ENCODE measurements around the gene C1orf21.

C1orf21 gene

GRCh38 chr1:184424157-184424556 lies 37.3 kb downstream of the C1orf21 start:
- TF ChIP-seq TSHZ2 (CRISPR knock-in tag; IDR thresholded peaks at IDR 0.05) (no peak), ZC3H10 (CRISPR knock-in tag; IDR thresholded peaks at IDR 0.05) (no peak), ZFP3 (CRISPR knock-in tag; IDR thresholded peaks at IDR 0.05) (no peak), ZNF8 (CRISPR knock-in tag; IDR thresholded peaks at IDR 0.05) (no peak), TCF4 (CRISPR knock-in tag; IDR thresholded peaks at IDR 0.05; ENCODE audit: borderline replicate concordance) (no peak), ESRRG (CRISPR knock-in tag; IDR thresholded peaks at IDR 0.05) (no peak), PATZ1 (CRISPR knock-in tag; IDR thresholded peaks at IDR 0.05; ENCODE audit: borderline replicate concordance) (no peak), SNAI2 (CRISPR knock-in tag; IDR thresholded peaks at IDR 0.05) (no peak), ZNF70 (CRISPR knock-in tag; IDR thresholded peaks at IDR 0.05) (no peak), ISL1 (CRISPR knock-in tag; IDR thresholded peaks at IDR 0.05) (no peak), BACH2 (CRISPR knock-in tag; IDR thresholded peaks at IDR 0.05; ENCODE audit: borderline replicate concordance) (no peak), CSDC2 (CRISPR knock-in tag; IDR thresholded peaks at IDR 0.05) (no peak), GLIS3 (CRISPR knock-in tag; IDR thresholded peaks at IDR 0.05) (no peak), TOX (CRISPR knock-in tag; IDR thresholded peaks at IDR 0.05; ENCODE audit: borderline replicate concordance) (no peak)
- ATAC-seq, result no peak

GRCh38 chr1:184424945-184425344 lies 38.1 kb downstream of the C1orf21 start:
- ATAC-seq, result no peak
- TF ChIP-seq OSR1 (CRISPR knock-in tag; IDR thresholded peaks at IDR 0.05) (no peak), CSRNP3 (CRISPR knock-in tag; IDR thresholded peaks at IDR 0.05) (no peak), GLIS3 (CRISPR knock-in tag; IDR thresholded peaks at IDR 0.05) (no peak), ZFP3 (CRISPR knock-in tag; IDR thresholded peaks at IDR 0.05) (no peak), PATZ1 (CRISPR knock-in tag; IDR thresholded peaks at IDR 0.05; ENCODE audit: borderline replicate concordance) (no peak), RARB (CRISPR knock-in tag; IDR thresholded peaks at IDR 0.05) (no peak), SNAI2 (CRISPR knock-in tag; IDR thresholded peaks at IDR 0.05) (no peak), BACH2 (CRISPR knock-in tag; IDR thresholded peaks at IDR 0.05; ENCODE audit: borderline replicate concordance) (no peak), ZNF70 (CRISPR knock-in tag; IDR thresholded peaks at IDR 0.05) (no peak)

GRCh38 chr1:184425449-184426277 lies 38.8 kb downstream of the C1orf21 start:
- ATAC-seq, result no peak; the same call in 1 of the 3 replicates
- TF ChIP-seq RARB (CRISPR knock-in tag; IDR thresholded peaks at IDR 0.05), result no peak
- no peak for TF ChIP-seq CSRNP3 (CRISPR knock-in tag; IDR thresholded peaks at IDR 0.05)
- TF ChIP-seq ARNTL (CRISPR knock-in tag; IDR thresholded peaks at IDR 0.05; ENCODE audit: borderline replicate concordance, low read depth), result no peak
- no peak for TF ChIP-seq ZFP3 (CRISPR knock-in tag; IDR thresholded peaks at IDR 0.05)
- no peak for TF ChIP-seq ZNF8 (CRISPR knock-in tag; IDR thresholded peaks at IDR 0.05)
- no peak for TF ChIP-seq ESRRG (CRISPR knock-in tag; IDR thresholded peaks at IDR 0.05)
- TF ChIP-seq TSHZ2 (CRISPR knock-in tag; IDR thresholded peaks at IDR 0.05), result no peak
- TF ChIP-seq ISL1 (CRISPR knock-in tag; IDR thresholded peaks at IDR 0.05), result no peak
- TF ChIP-seq OSR1 (CRISPR knock-in tag; IDR thresholded peaks at IDR 0.05), result no peak
- no peak for TF ChIP-seq ZFP30 (CRISPR knock-in tag; IDR thresholded peaks at IDR 0.05)
- TF ChIP-seq ZNF70 (CRISPR knock-in tag; IDR thresholded peaks at IDR 0.05), result no peak
- no peak for TF ChIP-seq TCF4 (CRISPR knock-in tag; IDR thresholded peaks at IDR 0.05; ENCODE audit: borderline replicate concordance)
- no peak for TF ChIP-seq ZC3H10 (CRISPR knock-in tag; IDR thresholded peaks at IDR 0.05)
- no peak for TF ChIP-seq GLIS3 (CRISPR knock-in tag; IDR thresholded peaks at IDR 0.05)
- no peak for TF ChIP-seq SNAI2 (CRISPR knock-in tag; IDR thresholded peaks at IDR 0.05)
- no peak for TF ChIP-seq CSDC2 (CRISPR knock-in tag; IDR thresholded peaks at IDR 0.05)
- TF ChIP-seq PPARA (CRISPR knock-in tag; IDR thresholded peaks at IDR 0.05; ENCODE audit: borderline replicate concordance), result no peak
- TF ChIP-seq TOX (CRISPR knock-in tag; IDR thresholded peaks at IDR 0.05; ENCODE audit: borderline replicate concordance), result no peak
- TF ChIP-seq ZNF565 (CRISPR knock-in tag; conservative IDR thresholded peaks at IDR 0.05; ENCODE audit: low read depth), result no peak
